Endometrial microvascular endothelial cells (primary cell): ENCODE measurements around the gene GPR146. TPM values are rescaled to one million over a fixed set of nuclear protein-coding genes. Genes with fewer than 3 reads are reported as not detected.
"Not testable (repeated sequence)": the region's sequence is repeated elsewhere in the genome, so short reads cannot be mapped to it uniquely, and the experiment has no call there.

Experiments
- in situ Hi-C: cut with HindIII; loops from 2 replicates; pipeline ENCODE4 v1.10.0; 2017; ENCODE audit warnings: low sequenced_read_pairs, low pct_unique_long_range_greater_than_20kb; ENCODE audit errors: inconsistent ontology term
- total RNA-seq: library from RNA; depleted of rRNA; stranded (reverse); fragments of >200 nt; gene quantifications from one replicate; pipeline ENCODE4 v1.2.3, GENCODE V29; 2015; ENCODE audit errors: inconsistent ontology term

GPR146 gene
- total RNA-seq, 1 donor from 2014 or later: 5.2 TPM

- in situ Hi-C loops: no loop called here
Observed at GRCh38 chr7:1024331-1024841, 20.0 kb upstream of the GPR146 start.

DNA sequence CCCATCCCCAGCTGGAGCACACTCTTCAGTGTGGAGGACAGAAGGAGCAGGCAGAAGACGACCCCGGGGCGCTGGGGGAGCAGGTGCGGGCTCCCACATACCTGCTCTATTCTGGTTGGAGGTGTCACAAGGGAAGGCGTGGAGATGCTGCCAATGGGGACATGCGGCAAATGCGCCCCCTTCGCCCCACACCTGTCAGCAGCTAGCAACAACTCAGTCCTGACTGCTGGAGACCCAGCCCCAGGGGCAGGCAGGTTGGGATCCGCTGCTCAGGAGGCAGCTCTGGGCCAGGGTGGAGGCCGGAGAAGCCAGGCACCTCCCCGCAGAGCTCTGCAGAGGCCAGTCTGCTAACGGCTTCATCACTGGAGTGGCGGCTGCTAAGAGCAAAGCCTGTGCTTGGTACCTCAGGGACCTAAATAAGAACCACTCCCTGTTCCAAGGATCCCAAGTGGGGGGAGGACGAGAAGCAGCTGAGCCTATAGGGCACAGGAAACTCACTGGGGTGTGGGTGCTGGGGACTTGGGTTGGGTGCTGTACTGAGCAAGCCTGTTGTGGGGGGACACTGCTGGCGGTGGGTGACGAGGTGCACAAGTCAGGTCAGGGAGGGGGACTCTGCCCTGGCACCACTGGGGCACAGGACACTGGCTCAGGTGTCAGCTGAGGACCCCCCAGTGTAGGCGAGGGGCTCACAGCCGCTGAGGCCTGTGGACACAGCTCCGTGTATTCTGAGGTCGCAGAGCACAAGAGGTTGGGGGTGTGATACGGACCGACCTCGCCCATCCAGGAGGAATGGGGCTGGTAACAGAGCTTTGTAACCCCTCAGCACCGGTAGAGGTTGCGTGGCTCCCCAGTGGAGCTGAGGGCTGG lies 19.2 kb upstream of the GPR146 start:
- in situ Hi-C loops: no loop called here

GRCh38 chr7:1025743-1026581 lies 18.4 kb upstream of the GPR146 start:
- in situ Hi-C loops: no loop called here

GRCh38 chr7:1026721-1027161 lies 17.6 kb upstream of the GPR146 start:
- in situ Hi-C loops: no loop called here

DNA sequence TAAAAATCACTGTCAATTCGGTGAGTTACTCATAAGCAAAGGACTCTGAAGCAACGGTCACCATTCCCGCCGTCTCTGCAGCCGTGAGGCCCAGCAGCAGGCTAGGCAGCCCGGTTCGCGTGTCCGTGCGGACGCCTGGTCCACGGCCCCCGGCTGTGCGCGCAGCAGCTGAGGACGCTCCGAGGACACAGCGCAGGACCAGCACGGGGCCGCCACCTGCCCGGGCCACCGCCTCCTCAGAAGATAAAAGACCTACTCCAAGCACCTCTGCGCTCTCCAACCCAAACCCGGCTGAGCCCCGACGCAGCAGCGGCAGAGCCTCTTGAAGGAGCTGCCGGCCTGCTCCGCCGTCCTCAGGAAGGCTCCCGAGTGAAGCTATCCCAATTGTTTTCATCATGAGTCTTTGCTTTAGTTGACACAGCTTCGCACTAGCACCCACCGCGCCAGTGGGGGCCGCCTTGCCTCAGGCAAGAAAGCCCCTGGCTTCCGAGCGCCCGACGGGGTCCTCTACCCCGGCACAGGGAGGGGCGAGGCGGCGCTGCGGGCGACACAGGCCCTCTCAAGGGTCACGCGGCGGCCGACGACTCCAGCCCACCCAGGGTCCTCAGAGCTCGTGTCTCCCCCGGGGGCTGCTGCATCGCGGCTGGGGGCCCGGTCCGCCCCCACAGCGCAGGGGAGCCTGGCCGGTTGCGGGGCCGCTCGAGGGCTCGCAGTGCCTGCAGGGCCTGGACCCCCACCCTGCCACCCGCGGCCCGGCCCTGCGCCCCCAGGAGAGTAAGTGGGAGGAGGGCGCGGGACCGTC lies 16.9 kb upstream of the GPR146 start:
- in situ Hi-C loops: no loop called here

DNA sequence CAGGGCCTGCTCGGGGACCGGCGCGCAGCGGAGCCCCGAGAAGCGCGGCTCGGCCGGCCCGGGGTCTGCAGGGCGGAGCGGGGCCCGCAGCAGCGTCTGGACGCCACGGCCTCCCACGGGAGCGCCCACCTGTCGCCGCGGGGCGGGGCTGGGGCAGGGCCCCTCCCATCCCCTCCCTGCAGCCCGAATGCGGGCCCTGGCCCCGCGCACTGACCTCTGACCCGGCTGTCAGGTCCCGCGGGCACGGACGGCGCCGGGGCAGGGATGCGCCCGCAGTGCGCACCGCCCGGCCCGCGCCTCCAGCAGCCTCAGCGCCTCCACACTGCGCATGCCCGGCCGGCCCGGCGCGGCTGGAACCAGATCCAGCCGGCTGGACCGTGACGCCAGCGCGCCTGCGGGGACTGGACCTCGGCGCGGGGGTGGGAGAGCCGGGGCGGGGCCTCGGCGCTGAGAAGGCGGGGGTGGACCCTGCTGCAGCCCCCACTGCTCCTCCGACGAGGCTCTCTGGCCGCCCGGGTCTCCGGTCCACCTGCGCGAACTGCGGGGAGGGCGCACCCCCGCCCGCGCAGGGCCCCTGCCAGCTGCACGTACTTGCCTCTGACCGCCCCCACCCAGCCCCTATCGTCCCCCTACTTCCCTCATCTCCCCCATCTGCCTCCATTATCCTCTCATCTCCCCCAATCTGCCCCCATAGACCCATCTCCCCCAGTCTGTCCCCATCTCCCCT lies 16.1 kb upstream of the GPR146 start:
- in situ Hi-C loops: no loop called here

DNA sequence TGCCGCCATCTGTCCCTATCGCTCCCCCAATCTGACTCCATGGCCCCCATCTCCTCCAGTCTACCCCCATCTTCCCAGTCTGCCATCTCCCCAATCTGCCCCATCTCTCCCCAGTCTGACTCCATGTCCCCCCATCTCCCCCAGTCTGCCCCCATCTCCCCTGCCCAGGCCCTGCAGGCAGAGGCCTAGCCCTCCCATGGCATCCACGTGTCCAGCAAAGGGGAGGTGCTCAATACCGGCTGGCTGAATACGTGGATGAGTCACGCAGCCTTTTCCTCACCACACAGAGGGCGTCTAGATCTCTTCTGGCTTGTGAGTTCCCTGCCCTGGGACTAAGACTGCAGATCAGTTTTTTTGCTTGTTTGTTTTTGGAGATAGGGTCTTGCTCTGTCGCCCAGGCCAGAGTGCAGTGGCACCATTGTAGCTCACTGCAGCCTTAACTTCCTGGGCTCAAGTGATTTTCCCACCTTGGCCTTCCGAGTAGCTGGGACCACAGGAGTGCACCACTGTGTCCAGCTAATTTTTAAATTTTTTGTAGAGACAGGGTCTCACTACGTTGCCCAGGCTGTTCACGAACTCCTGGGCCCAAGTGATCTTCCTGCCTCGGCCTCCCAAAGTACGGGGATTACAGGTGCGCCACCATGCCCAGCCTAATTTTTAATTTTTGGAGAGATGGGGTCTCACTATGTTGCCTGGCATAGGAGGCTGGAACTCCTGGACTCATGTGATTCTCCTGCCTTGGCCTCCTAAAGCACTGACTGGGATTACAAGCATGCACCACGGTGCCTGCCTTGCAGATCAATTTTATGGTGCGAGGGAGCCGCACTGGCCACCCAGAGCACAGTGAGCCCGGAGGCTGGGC lies 15.3 kb upstream of the GPR146 start:
- in situ Hi-C loops: no loop called here

DNA sequence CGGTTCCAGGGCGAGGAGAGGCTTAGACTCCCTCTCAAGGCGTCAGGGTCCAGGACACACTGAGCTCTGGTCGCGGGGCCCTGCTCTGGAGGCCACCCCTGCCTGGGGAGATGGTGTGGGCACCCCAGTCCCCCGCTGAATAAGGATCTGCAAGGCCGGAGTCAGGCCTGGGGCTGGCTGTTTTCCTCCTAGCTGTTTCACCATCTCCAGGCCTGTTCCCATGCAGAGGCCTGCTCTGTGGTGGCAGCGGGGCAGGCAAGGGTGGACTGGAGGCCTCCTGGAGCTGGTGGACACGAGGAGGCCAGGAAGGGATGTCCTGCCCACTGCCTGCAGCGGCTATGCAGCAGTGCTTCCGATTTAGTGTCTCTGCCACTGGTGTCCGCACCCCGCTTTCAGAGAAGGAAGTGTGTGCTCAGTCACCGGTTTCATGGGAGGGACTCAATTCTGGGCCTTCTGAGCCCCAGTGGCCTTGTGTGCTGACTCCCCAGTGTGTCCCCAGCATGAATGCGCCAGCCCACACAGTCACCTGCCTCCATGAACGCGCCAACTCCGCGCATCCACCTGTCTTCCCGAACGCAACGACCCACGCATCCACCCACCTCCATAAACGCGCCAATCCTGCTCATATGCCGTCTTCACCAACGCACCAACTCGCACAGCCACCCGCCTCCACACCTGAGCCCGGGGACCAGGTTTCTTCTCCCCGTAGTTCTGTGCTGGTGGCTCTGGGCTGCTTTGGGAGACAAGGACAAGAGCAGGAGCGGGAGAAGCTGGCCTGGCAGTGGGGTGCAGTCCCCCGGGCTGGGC lies 14.5 kb upstream of the GPR146 start:
- in situ Hi-C loops: no loop called here

DNA sequence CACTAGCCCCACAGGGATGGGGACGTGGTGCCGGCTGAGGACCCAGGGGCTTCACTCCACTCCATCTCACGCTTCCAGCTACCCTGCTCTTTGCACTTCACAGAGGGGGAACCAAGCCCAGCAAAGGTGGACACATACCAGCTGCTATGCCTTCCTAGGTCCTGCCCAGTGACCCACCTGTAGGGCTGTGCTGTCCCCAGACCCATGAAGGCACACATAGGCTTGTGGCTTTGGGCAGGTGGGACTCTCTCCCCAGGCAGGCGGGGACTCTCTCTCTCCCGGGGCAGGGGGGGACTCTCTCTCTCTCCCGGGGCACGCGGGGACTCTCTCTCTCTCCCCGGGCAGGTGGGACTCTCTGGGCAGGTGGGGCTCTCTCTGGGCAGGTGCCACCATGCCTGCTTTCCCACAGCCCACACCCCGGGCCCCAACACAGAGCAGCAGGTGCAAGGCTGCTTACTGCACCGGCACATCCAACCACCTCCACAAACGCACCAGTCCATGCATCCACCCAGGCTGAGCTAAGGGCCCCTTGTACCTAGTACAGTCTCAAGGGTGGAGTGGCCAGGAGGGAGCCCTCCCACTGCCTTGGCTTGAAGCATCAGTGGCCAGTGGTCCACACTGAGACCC lies 13.8 kb upstream of the GPR146 start:
- in situ Hi-C loops: no loop called here

- in situ Hi-C loops: no loop called here
Observed at GRCh38 chr7:1031716-1032455, 12.5 kb upstream of the GPR146 start.

GRCh38 chr7:1032536-1033181 lies 11.7 kb upstream of the GPR146 start:
- in situ Hi-C loops: no loop called here

- in situ Hi-C loops: no loop called here
Observed at GRCh38 chr7:1033546-1034145, 10.7 kb upstream of the GPR146 start.

DNA sequence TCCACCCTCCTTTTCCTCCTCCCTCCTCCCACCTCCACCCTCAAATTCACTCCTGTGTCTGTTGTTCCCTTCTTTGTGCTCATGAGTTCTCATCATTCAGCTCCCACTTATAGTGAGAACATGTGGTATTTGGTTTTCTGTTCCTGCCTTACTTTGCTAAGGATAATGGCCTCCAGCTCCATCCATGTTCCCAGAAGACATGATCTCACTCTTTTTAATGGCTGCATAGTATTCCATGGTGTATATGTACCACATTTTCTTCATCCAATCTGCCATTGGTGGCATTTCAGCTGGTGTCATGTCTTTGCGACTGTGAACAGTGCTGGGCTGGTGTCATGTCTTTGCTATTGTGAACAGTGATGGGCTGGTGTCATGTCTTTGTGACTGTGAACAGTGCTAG lies 9.6 kb upstream of the GPR146 start:
- in situ Hi-C loops: not testable (repeated sequence)

- in situ Hi-C loops: not testable (repeated sequence)
Observed at GRCh38 chr7:1036164-1036928, 8.0 kb upstream of the GPR146 start.
